Uterine smooth muscle cell (primary cell): ENCODE data around the gene ARHGEF1. TPM values are rescaled to one million over a fixed set of nuclear protein-coding genes. Genes with fewer than 3 reads are reported as not detected.

ENCODE experiments used
- total RNA-seq: library from RNA; depleted of rRNA; stranded (reverse); fragments of >200 nt; gene quantifications from 2 replicates; pipeline ENCODE4 v1.2.3, GENCODE V29; 2014

ARHGEF1 gene, protein sequence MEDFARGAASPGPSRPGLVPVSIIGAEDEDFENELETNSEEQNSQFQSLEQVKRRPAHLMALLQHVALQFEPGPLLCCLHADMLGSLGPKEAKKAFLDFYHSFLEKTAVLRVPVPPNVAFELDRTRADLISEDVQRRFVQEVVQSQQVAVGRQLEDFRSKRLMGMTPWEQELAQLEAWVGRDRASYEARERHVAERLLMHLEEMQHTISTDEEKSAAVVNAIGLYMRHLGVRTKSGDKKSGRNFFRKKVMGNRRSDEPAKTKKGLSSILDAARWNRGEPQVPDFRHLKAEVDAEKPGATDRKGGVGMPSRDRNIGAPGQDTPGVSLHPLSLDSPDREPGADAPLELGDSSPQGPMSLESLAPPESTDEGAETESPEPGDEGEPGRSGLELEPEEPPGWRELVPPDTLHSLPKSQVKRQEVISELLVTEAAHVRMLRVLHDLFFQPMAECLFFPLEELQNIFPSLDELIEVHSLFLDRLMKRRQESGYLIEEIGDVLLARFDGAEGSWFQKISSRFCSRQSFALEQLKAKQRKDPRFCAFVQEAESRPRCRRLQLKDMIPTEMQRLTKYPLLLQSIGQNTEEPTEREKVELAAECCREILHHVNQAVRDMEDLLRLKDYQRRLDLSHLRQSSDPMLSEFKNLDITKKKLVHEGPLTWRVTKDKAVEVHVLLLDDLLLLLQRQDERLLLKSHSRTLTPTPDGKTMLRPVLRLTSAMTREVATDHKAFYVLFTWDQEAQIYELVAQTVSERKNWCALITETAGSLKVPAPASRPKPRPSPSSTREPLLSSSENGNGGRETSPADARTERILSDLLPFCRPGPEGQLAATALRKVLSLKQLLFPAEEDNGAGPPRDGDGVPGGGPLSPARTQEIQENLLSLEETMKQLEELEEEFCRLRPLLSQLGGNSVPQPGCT
- 37.4 and 51.1 TPM in 2 replicates for total RNA-seq

GRCh38 chr19:41882568-41883462 is at the start of gene ARHGEF1:
Gene ARHGEF1 (plus strand): TSS chr19:41883184. CDS start chr19:41888083, 4,899 bp downstream.

DNA sequence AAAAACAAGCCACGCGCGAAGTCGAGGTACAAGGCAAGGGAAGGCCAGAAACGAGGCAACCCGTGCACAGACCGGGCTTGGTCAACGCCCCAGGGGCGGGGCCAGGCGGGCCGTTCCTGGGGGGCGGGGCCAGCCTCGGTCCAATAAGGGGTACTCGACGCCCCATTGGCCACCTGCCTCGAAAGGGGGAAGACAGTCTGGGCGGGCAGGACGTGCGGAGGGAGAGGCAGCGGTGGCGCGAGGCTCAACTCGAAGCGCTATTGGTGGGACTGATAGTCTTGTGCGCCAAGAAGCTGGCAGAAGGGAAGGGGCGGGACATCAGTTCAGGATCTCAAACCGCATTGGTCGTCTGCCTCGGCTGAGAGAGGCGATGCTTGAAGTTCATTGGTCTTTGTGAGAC is 38.4 kb upstream of the ARHGEF1 start, which contains the start of gene LYPD4:
TSS of gene LYPD4 (minus strand) at position 83 of the 400 bp plus-strand sequence. CDS start 5,398 bp downstream, outside the sequence.

DNA sequence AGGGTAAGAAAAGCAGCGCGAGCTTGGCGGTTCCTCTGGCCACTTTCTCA is 38.2 kb upstream of the ARHGEF1 start, which contains the start of gene DMRTC2:
TSS of gene DMRTC2 (plus strand) at position 42 of the 50 bp plus-strand sequence. CDS start 2,387 bp downstream, outside the sequence.

GRCh38 chr19:41859618-41860418 is 23.2 kb upstream of the ARHGEF1 start, which contains the start of gene RPS19:
Gene RPS19 (plus strand): TSS chr19:41860255. CDS start chr19:41860775, 520 bp downstream.

GRCh38 chr19:41876847-41877832 is 5.8 kb upstream of the ARHGEF1 start, which contains the start of gene CD79A:
Gene CD79A (plus strand): TSS chr19:41877279. CDS start chr19:41877305, 26 bp downstream.

GRCh38 chr19:41928221-41928683 is 45.3 kb downstream of the ARHGEF1 start, which contains the start of gene ERFL:
Gene ERFL (minus strand): TSS chr19:41928449. CDS start chr19:41912919, 15,530 bp downstream.

Other genes starting within 250 kb of the ARHGEF1 start
- not detected in 2 replicates for gene CEACAM7, start 194.9 kb upstream of the ARHGEF1 start, total RNA-seq
- not detected in 2 replicates for gene CEACAM5, start 174.6 kb upstream of the ARHGEF1 start, total RNA-seq
- not detected in 2 replicates for gene CEACAM6, start 127.7 kb upstream of the ARHGEF1 start, total RNA-seq
- not detected in 2 replicates for gene CEACAM3, start 86.6 kb upstream of the ARHGEF1 start, total RNA-seq
- gene LYPD4, start 38.5 kb upstream of the ARHGEF1 start, total RNA-seq = not detected in 2 replicates
- gene DMRTC2, start 38.1 kb upstream of the ARHGEF1 start, total RNA-seq = not detected in 2 replicates
- 689 and 1,123 TPM in 2 replicates for gene RPS19, start 22.9 kb upstream of the ARHGEF1 start, total RNA-seq
- not detected in 2 replicates for gene CD79A, start 5.9 kb upstream of the ARHGEF1 start, total RNA-seq
- under 0.01 TPM in 1 of 2 replicates, not detected in the other for gene ERFL, start 45.3 kb downstream of the ARHGEF1 start, total RNA-seq
- gene RABAC1, start 76.1 kb downstream of the ARHGEF1 start, total RNA-seq = 114 and 220 TPM in 2 replicates
- gene ATP1A3, start 111.0 kb downstream of the ARHGEF1 start, total RNA-seq = 0.11 and 0.37 TPM in 2 replicates
- gene GRIK5, start 187.0 kb downstream of the ARHGEF1 start, total RNA-seq = 0.44 and 0.87 TPM in 2 replicates
- 12.4 and 14.6 TPM in 2 replicates for gene ZNF574, start 193.0 kb downstream of the ARHGEF1 start, total RNA-seq
- gene POU2F2, start 249.3 kb downstream of the ARHGEF1 start, total RNA-seq = 0.77 and 1.00 TPM in 2 replicates